Smooth muscle cell (in vitro differentiated cells): ENCODE data around the gene CDH12. TPM values are rescaled to one million over a fixed set of nuclear protein-coding genes. Genes with fewer than 3 reads are reported as not detected.

Source experiments
- DNase-seq: peaks from one replicate; lab custom pipeline; 2025; ENCODE audit not compliant: unreplicated experiment; lab: John Stamatoyannopoulos, UW
- H2AFZ ChIP-seq: fragments of 200-600 bp; sonication (generic); 2 replicates; pipeline ENCODE4 v1.6.0; 2016; ENCODE audit warnings: antibody characterized with exemption, low read depth, mild to moderate bottlenecking
- H3F3A ChIP-seq: fragments of 200-600 bp; sonication (generic); 2 replicates; pipeline ENCODE4 v1.6.0; 2017; ENCODE audit warnings: antibody characterized with exemption, low read depth
- H3K27ac ChIP-seq: fragments of 200-600 bp; sonication (generic); 2 replicates; pipeline ENCODE4 v1.5.1; 2016; ENCODE audit warnings: low read depth, mild to moderate bottlenecking
- H3K27me3 ChIP-seq: fragments of 200-600 bp; sonication (generic); 2 replicates; pipeline ENCODE4 v1.6.1; 2016; ENCODE audit warnings: low read depth, mild to moderate bottlenecking
- H3K36me3 ChIP-seq: fragments of 200-600 bp; sonication (generic); 2 replicates; pipeline ENCODE4 v1.5.1; 2016; ENCODE audit warnings: low read depth
- H3K4me1 ChIP-seq: fragments of 200-600 bp; sonication (generic); 2 replicates; pipeline ENCODE4 v1.5.1; 2016; ENCODE audit warnings: low read depth
- H3K4me2 ChIP-seq: fragments of 200-600 bp; sonication (generic); 2 replicates; pipeline ENCODE4 v1.6.0; 2016; ENCODE audit warnings: mild to moderate bottlenecking
- H3K4me3 ChIP-seq: fragments of 200-600 bp; sonication (generic); 2 replicates; pipeline ENCODE4 v1.5.1; 2016; ENCODE audit warnings: mild to moderate bottlenecking
- H3K79me2 ChIP-seq: fragments of 200-600 bp; sonication (generic); 2 replicates; pipeline ENCODE4 v1.6.0; 2016; ENCODE audit warnings: low read depth, mild to moderate bottlenecking
- H3K9ac ChIP-seq: fragments of 200-600 bp; sonication (generic); 2 replicates; pipeline ENCODE4 v1.6.0; 2016; ENCODE audit warnings: low read depth
- H3K9me3 ChIP-seq: fragments of 200-600 bp; sonication (generic); replicated peaks from 2 replicates; pipeline ENCODE4 v1.5.1; 2016; ENCODE audit warnings: low read depth
- H4K20me1 ChIP-seq: fragments of 200-600 bp; sonication (generic); 2 replicates; pipeline ENCODE4 v1.6.0; 2016; ENCODE audit warnings: low read depth
- CTCF ChIP-seq: fragments of 200-600 bp; sonication (generic); IDR thresholded peaks from 2 replicates; pipeline ENCODE4 v1.5.1; 2017; ENCODE audit warnings: borderline replicate concordance, mild to moderate bottlenecking, antibody characterized with exemption; ENCODE audit not compliant: insufficient read depth, poor library complexity, severe bottlenecking
- WGBS: methylation state at CpG from one replicate; pipeline ENCODE4 v1.1.7; 2016; ENCODE audit warnings: low lambda C conversion rate; 5-methylcytosine and 5-hydroxymethylcytosine counted together
- polyA plus RNA-seq: library from polyadenylated mRNA; unstranded; fragments of >200 nt; fragmentation: Nextera tagmentation; extraction: Ambion mirVana; gene quantifications from 2 replicates; pipeline ENCODE4 v1.2.1, GENCODE V29; 2016
- total RNA-seq: library from RNA; depleted of rRNA; stranded (reverse); fragments of >200 nt; gene quantifications from 2 replicates; pipeline ENCODE4 v1.2.3, GENCODE V29; 2014

The CDH12 gene
- total and polyA plus RNA-seq, 2 experiments from 2014 or later = not detected

DNA sequence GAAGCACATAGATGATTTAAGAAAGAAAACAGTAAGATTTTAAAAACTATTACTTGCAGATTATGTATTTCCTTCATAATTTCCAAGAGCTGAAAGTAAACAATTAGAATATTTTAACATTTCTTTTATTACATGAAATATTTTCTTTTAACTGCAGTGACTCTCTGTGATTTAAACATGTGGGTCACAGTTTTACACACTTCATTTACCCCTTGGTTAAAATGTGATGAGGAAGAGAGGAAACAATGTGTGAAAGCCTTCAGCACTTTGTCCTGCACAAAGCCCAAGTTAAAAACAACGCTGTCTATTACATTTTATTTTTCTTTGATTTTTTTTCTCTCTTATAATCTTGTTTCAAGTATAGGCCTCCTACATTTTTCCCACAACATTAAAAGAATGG, 801.3 kb downstream of the CDH12 start:
- Histone ChIP-seq H3K9me3 (no peaks in the 10 kb centered on the region), H3K27me3 (no peaks in the 10 kb centered on the region), H2AFZ (no peak overlapping the region), H3K4me1 (peaks cover 12% of the 10 kb centered on the region), H4K20me1 (no peaks in the 10 kb centered on the region), H3K4me2 (no peak overlapping the region), H3K27ac (no peak overlapping the region), H3K4me3 (no peak overlapping the region), H3K9ac (no peak overlapping the region), H3K79me2 (no peaks in the 10 kb centered on the region), H3F3A (no peaks in the 10 kb centered on the region), H3K36me3 (no peaks in the 10 kb centered on the region)
- no peak for DNase-seq
- no peak for TF ChIP-seq CTCF
- 96% methylated on average over 1 of the region's 1 CpG for WGBS

DNA sequence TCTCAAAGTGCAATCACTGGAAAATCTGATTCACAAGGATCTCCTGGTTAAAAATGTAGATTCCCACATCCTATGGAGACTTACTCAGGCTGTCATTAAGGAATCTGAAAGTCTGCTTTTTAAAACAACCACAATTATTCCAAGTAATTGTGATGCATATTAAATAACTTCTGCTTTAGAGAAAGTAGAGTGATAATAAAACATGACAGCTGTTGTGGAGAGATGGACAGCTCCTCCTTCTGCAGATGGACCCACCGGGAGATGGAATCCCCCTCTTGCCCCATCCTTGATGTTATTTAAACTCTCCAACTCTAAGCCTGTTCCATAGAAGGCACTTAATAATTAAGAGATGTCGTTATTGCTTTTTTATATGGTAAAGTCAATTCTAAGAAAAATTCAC, 802.2 kb downstream of the CDH12 start:
- no peak overlapping the region for H2AFZ ChIP-seq
- H3K36me3 ChIP-seq = no peaks in the 10 kb centered on the region
- no peak overlapping the region for H3K4me3 ChIP-seq
- peaks cover 12% of the 10 kb centered on the region for H3K4me1 ChIP-seq
- DNase-seq = no peak
- H3K27me3 ChIP-seq = no peaks in the 10 kb centered on the region
- no peak overlapping the region for H3K27ac ChIP-seq
- 89% methylated on average over 2 of the region's 2 CpGs for WGBS
- no peaks in the 10 kb centered on the region for H4K20me1 ChIP-seq
- H3K79me2 ChIP-seq = no peaks in the 10 kb centered on the region
- H3K9ac ChIP-seq = no peak overlapping the region
- no peak overlapping the region for H3K4me2 ChIP-seq
- TF ChIP-seq CTCF = no peak
- no peaks in the 10 kb centered on the region for H3F3A ChIP-seq
- no peaks in the 10 kb centered on the region for H3K9me3 ChIP-seq

GRCh38 chr5:22044229-22044628, 808.9 kb downstream of the CDH12 start:
- TF ChIP-seq CTCF = no peak
- no peaks in the 10 kb centered on the region for H3K79me2 ChIP-seq

DNA sequence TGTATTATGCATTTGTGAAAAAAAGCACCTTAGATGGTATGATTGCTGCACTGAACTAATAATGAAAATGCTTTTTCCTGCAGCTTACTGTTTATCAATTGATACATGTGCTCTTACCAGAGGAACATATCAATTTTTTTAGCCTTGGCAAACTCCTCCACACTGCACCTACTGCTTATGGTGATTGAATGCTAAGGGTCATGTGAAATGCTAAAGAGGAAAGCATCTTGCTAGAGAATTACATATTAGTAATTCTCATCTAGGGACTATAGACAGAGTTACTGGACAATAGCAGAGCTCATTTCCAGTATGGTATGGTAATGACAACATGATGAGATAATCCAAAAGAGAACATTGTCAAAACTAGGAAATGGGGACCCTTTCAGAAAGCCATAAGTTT, 817.1 kb downstream of the CDH12 start:
- Histone ChIP-seq H2AFZ (no peak overlapping the region), H3K4me2 (no peak overlapping the region), H4K20me1 (no peaks in the 10 kb centered on the region), H3K9me3 (no peaks in the 10 kb centered on the region), H3K4me3 (no peak overlapping the region), H3K9ac (no peak overlapping the region), H3K36me3 (no peaks in the 10 kb centered on the region), H3F3A (no peaks in the 10 kb centered on the region), H3K4me1 (no peaks in the 10 kb centered on the region), H3K79me2 (no peaks in the 10 kb centered on the region), H3K27ac (no peak overlapping the region), H3K27me3 (no peaks in the 10 kb centered on the region)
- no peak for DNase-seq
- no peak for TF ChIP-seq CTCF

More at GRCh38 chr5:22044229-22044628, 808.9 kb downstream of the CDH12 start:
- no peak overlapping the region for H3K4me2 ChIP-seq
- no peak for DNase-seq
- no peaks in the 10 kb centered on the region for H3F3A ChIP-seq
- no peaks in the 10 kb centered on the region for H3K36me3 ChIP-seq
- no peak overlapping the region for H3K27ac ChIP-seq
- no peak overlapping the region for H2AFZ ChIP-seq
- H3K9ac ChIP-seq = no peak overlapping the region
- H3K27me3 ChIP-seq = no peaks in the 10 kb centered on the region
- no peaks in the 10 kb centered on the region for H4K20me1 ChIP-seq
- no peak overlapping the region for H3K4me3 ChIP-seq
- H3K4me1 ChIP-seq = no peaks in the 10 kb centered on the region
- no peaks in the 10 kb centered on the region for H3K9me3 ChIP-seq
